GM12891 (cell line): ENCODE results near the gene SUMF1.

Experiments
- POLR2A ChIP-seq: IDR thresholded peaks from 2 replicates; pipeline ENCODE4 v1.6.1; 2011; ENCODE audit warnings: low read depth, low read length, control low read depth
- POLR2AphosphoS5 ChIP-seq: IDR thresholded peaks from 2 replicates; pipeline ENCODE4 v1.6.1; 2011; ENCODE audit warnings: low read depth, low read length, control low read depth
- SPI1 ChIP-seq: IDR thresholded peaks from 2 replicates; pipeline ENCODE4 v1.6.1; 2011; ENCODE audit warnings: low read depth, low read length, control low read depth
- TAF1 ChIP-seq: IDR thresholded peaks from 2 replicates; pipeline ENCODE4 v1.6.1; 2011; ENCODE audit warnings: low read depth, low read length, control low read depth

DNA sequence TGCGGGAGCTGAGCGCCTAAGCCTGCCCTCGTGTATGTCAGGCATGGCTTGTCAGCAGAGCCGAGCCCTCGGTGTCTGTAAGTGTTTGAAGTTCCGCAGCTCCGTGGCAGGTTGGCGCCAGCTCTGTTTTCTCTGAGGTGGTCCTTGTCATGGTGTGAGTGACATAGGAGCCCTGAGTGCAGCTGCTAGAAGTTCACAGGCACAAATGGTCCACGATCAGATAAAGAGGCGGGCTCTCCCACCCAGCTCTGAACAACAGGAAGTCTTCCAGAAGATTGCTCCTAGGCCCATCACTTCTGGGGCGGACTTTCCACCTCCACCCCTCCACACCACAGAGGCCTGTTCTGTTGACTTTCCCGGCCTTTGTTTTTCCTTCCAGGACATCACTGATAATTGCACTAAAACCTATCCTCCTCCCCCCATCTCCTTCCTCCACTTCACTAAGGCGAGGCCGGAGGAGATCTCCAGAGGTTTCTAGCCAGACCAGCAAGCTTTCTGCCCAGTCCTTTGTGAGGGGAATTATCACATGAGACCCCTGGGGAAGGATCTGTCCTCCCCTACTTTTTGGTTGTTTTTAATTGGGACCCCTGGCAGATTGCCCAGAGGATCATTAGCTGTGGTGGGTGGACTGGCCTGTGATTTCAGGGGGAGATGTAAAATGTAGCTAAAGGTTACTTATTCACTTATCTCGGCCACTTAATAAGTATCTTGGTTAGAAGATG is 46.0 kb upstream of the SUMF1 start:
- no peak for TF ChIP-seq POLR2A
- no peak for TF ChIP-seq TAF1
- no peak for TF ChIP-seq POLR2AphosphoS5
- no peak for TF ChIP-seq SPI1
